ENCODE measurements around the gene CHST1. TPM values are rescaled to one million over a fixed set of nuclear protein-coding genes. Genes with fewer than 3 reads are reported as not detected.

The CHST1 gene
- total RNA-seq, 1 donor from 2014 or later, result 26.0 TPM

GRCh38 chr11:45646275-45646927 lies 19.0 kb downstream of the CHST1 start:
- no peak for DNase-seq (ENCODE audit: low read depth, low spot score)

DNA sequence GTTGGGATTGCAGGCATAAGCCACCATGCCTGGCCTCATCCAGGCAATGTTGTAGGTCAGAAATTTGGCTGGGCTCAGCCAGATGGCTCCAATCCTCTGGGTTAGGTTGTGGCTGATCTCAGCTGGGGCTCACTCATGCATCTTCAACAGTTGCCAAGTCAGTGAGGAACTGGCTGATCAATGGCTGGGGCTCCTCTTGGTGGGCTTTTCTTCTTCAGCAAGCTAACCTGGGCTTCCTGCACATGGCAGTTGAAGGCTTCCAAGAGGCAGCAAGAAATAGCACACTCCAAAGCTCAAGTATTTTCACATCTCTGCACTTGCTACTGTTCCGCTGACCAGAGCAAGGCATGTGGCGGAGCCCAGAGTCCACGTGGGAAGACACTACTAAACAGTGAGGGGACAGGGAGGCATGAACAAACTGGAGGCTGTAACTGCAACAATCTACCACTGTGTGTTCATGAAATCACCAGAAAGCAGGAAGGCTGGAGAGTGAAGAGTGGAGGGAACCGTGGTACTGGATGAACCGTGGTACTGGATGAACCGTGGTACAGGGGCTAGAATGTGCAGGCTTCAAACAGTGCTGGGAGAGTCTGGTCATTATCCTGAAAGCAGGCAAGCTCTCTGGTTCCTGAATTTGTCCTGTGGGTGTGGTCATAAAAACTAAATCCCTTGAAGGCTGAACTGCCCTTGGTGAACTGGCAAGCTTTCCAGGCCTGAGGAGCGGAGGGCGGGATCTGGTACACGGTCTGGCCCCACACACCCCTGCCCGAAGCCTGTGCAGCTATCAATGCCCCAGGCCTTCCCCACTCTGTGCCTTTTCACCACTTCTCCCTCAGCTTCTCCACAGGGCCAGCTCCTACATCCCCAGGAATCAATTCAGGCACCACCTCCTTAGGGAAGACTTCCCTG lies 20.2 kb downstream of the CHST1 start:
- no peak for DNase-seq (ENCODE audit: low read depth, low spot score)

GRCh38 chr11:45643598-45644260 lies 21.7 kb downstream of the CHST1 start:
- DNase-seq (ENCODE audit: low read depth, low spot score), result no peak

GRCh38 chr11:45641961-45642360 lies 23.5 kb downstream of the CHST1 start:
- DNase-seq (ENCODE audit: low read depth, low spot score), result no peak

DNA sequence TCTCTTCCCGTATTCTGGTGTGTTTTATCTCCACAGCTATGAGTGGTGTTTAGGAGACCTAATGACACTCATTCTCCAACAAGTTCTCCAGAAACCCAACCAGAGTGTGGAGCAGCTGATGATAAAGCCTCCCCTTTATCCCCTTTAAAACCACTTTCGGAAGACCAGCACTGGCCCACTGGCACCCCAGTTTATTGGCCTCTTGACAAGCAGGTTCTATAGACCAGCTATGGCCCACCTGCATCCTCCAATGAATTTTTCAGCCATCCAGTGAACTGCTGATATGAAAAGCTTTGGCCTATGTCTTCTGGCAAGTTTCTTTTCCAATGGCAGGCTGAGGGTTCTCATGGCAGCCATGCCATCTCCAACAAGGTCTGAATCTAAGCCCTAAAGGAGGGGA lies 27.4 kb downstream of the CHST1 start:
- no peak for DNase-seq (ENCODE audit: low read depth, low spot score)

DNA sequence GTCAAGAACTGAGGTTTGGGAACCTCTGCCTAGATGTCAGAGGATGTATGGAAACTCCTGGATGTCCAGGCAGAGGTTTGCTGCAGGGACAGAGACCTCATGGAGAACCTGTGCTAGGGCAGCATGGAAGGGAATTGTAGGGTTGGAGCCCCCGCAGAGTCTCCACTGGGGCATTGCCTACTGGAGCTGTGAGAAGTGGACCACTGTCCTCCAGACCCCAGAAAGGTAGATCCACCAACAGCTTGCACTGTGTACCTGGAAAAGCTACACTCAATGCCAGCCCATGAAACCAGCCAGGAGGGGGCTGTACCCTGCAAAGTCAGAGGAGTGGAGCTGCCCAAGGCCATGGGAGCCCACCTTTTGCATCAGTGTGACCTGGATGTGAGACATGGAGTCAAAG lies 29.5 kb downstream of the CHST1 start:
- no peak for DNase-seq (ENCODE audit: low read depth, low spot score)

- no peak for DNase-seq (ENCODE audit: low read depth, low spot score)
These were observed 39.8 kb downstream of the CHST1 start for GRCh38 chr11:45625611-45626010.

DNA sequence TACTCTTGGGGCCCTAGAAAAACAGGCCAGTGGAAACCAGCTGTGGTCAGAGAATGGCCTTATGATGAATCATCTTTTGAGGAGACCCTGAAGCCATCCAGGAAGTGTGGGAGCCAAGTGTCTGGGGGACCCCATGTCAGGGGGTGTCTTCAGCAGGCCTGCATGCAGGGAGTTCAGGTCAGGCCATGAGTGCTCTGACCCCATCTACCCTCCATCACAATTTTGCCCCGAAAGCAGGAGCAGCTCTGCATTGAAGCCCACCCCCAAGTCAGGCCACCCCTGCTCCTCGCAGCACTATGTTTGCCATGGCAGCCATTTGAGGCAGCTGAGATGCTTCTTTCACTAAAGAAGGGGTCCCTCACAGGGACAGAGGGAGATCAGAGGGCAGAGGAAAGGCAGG lies 41.3 kb downstream of the CHST1 start:
- DNase-seq (ENCODE audit: low read depth, low spot score), result no peak

GRCh38 chr11:45622861-45623260 lies 42.6 kb downstream of the CHST1 start:
- DNase-seq (ENCODE audit: low read depth, low spot score), result no peak

- DNase-seq (ENCODE audit: low read depth, low spot score), result no peak
These were observed 43.1 kb downstream of the CHST1 start for GRCh38 chr11:45622283-45622682.

- no peak for DNase-seq (ENCODE audit: low read depth, low spot score)
These were observed 43.8 kb downstream of the CHST1 start for GRCh38 chr11:45621588-45621987.

- no peak for DNase-seq (ENCODE audit: low read depth, low spot score)
These were observed 45.2 kb downstream of the CHST1 start for GRCh38 chr11:45620243-45620642.

DNA sequence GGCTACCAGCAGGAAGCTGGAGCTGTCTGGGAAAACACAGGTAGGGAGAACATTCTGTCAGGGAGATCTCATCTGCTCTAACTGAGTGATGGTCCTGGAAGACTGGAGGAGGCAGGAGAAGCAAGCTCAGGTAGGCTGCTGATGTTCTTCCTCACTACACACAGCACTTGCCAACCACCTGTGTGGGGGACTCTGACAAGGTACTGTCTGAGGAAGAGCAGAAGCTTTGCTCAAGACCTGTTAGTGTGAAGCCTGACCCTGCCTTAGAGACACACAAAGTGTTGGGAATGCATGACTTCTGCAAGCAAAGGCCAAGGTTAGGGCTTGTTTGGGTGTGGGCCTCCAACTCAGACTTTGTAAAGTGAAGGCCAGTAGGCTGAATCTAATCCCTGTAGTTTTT lies 46.5 kb downstream of the CHST1 start:
- no peak for DNase-seq (ENCODE audit: low read depth, low spot score)

DNA sequence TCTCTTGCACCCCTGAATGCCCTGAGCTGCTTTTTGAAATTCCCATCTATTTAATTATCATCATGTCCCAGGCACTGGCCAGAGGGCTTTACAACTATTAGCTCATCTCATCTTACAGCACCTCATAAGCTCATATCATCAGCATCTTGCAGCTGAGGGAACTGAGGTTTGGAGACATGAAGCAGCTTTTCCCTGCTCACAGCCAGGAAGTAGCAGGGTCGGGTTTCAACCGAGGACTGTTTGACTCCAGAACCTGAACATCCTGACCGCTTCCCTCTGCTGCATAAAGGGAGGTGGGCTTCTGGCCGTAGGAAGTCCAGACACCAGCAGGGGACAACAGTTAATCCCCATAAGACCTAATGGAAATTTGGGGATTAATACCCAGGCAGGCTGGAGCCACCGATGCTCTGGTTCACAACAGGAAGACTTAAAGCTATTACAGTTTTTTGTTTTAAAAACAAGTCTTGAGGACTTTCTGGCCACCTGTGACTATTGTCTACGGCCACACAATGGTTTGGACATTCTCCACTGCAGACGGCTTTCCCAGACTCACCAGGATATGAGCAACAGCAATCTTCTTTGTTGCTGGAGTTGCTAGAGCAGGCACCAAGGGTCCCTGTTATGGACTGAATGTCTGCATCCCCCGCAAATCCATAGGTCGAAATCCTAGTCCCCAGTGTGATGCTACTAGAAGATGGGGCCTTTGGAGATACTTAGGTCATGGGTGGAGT lies 47.4 kb downstream of the CHST1 start:
- DNase-seq (ENCODE audit: low read depth, low spot score), result no peak

GRCh38 chr11:45616802-45617549 lies 48.4 kb downstream of the CHST1 start:
- no peak for DNase-seq (ENCODE audit: low read depth, low spot score)

- DNase-seq (ENCODE audit: low read depth, low spot score), result no peak
These were observed 50.1 kb downstream of the CHST1 start for GRCh38 chr11:45615182-45615792.

DNA sequence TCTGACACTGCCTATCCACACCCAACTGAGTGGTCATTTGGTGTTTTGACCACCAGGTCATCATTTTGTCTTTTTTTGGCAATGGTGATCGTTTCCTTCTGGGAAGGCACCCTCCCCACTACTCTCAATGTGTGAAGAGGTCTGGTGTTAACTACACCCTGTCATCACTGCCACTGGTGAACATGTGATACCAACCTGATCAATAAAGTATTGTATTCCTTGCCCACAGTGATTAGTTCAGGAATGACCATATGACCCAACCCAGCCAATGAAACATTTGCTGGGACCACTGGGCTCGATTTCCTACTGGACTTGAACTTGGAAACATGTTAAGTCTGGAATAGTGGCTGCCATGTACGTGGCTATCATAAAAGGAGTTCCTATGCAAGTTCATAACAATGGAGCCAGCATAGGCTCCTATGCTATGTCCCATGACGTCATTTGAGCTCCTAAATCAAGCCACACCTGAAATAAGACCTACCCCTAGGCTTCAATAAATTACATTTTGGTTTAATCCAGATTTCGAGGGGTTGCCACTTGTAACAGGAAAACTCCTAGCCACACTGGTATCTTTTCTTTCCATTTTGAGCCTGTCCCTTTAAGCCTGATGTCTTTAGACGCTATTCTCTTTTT lies 51.1 kb downstream of the CHST1 start:
- no peak for DNase-seq (ENCODE audit: low read depth, low spot score)

GRCh38 chr11:45610627-45611026 lies 54.8 kb downstream of the CHST1 start:
- DNase-seq (ENCODE audit: low read depth, low spot score), result no peak

- no peak for DNase-seq (ENCODE audit: low read depth, low spot score)
These were observed 55.5 kb downstream of the CHST1 start for GRCh38 chr11:45609902-45610301.

GRCh38 chr11:45609337-45609736 lies 56.1 kb downstream of the CHST1 start:
- DNase-seq (ENCODE audit: low read depth, low spot score), result no peak

Measured in pulmonary artery endothelial cell (primary cell).